ENCODE measurements around the gene MYEOV.

Gene MYEOV

GRCh38 chr11:69317401-69318092, 23.6 kb downstream of the MYEOV start:
- no peak for DNase-seq (ENCODE audit: low read depth)

GRCh38 chr11:69318093-69318420, 24.1 kb downstream of the MYEOV start:
- DNase-seq (ENCODE audit: low read depth) = no peak

- DNase-seq (ENCODE audit: low read depth) = no peak
Observed at GRCh38 chr11:69319255-69320106, 25.5 kb downstream of the MYEOV start.

- no peak for DNase-seq (ENCODE audit: low read depth)
Observed at GRCh38 chr11:69320326-69320725, 26.4 kb downstream of the MYEOV start.

- DNase-seq (ENCODE audit: low read depth) = no peak
Observed at GRCh38 chr11:69320756-69321741, 27.1 kb downstream of the MYEOV start.

- DNase-seq (ENCODE audit: low read depth) = no peak
Observed at GRCh38 chr11:69321877-69322361, 28.0 kb downstream of the MYEOV start.

- no peak for DNase-seq (ENCODE audit: low read depth)
Observed at GRCh38 chr11:69325446-69325845, 31.5 kb downstream of the MYEOV start.

- no peak for DNase-seq (ENCODE audit: low read depth)
Observed at GRCh38 chr11:69326622-69327219, 32.8 kb downstream of the MYEOV start.

- no peak for DNase-seq (ENCODE audit: low read depth)
Observed at GRCh38 chr11:69327741-69328191, 33.8 kb downstream of the MYEOV start.

GRCh38 chr11:69328231-69328630, 34.3 kb downstream of the MYEOV start:
- no peak for DNase-seq (ENCODE audit: low read depth)

- DNase-seq (ENCODE audit: low read depth) = no peak
Observed at GRCh38 chr11:69329581-69329980, 35.6 kb downstream of the MYEOV start.

GRCh38 chr11:69330330-69330729, 36.4 kb downstream of the MYEOV start:
- DNase-seq (ENCODE audit: low read depth) = no peak

GRCh38 chr11:69333149-69333710, 39.3 kb downstream of the MYEOV start:
- no peak for DNase-seq (ENCODE audit: low read depth)

GRCh38 chr11:69333879-69334278, 39.9 kb downstream of the MYEOV start:
- no peak for DNase-seq (ENCODE audit: low read depth)

- DNase-seq (ENCODE audit: low read depth) = no peak
Observed at GRCh38 chr11:69335007-69335780, 41.2 kb downstream of the MYEOV start.

- no peak for DNase-seq (ENCODE audit: low read depth)
Observed at GRCh38 chr11:69335781-69336405, 41.9 kb downstream of the MYEOV start.

GRCh38 chr11:69337211-69337721, 43.3 kb downstream of the MYEOV start:
- DNase-seq (ENCODE audit: low read depth) = no peak

GRCh38 chr11:69339041-69339733, 45.2 kb downstream of the MYEOV start:
- no peak for DNase-seq (ENCODE audit: low read depth)

GRCh38 chr11:69339983-69340565, 46.1 kb downstream of the MYEOV start:
- no peak for DNase-seq (ENCODE audit: low read depth)

Measured in T follicular helper cell (primary cell).